GM21526 (cell line): ENCODE data around the gene DISP2.

Experiments used
- ATAC-seq: cut with Tn5 transposase; IDR thresholded peaks from one replicate; pipeline ENCODE4 v1.9.1; 2021; ENCODE audit warnings: moderate library complexity; ENCODE audit not compliant: unreplicated experiment, low FRiP score

Gene DISP2

DNA sequence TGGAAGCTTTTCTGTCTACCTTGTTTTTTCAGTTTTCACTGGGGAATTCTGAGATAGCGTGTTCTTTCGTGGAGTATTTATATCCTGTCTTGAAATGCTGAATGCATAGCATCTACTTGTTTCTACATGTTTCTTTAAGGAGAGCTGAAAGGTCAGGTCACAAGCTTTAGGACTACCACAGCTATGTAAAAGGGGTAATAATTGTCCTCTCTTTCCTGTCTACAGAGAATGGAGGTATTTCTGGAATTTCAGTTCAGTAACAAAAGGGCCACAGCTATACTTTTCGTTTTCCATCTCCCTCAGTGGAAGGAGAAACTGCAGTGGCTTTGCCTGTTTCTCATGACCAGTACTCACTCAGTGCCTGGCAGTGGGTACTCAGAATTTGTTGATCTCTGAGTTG lies 29.8 kb upstream of the DISP2 start:
- no peak for ATAC-seq

DNA sequence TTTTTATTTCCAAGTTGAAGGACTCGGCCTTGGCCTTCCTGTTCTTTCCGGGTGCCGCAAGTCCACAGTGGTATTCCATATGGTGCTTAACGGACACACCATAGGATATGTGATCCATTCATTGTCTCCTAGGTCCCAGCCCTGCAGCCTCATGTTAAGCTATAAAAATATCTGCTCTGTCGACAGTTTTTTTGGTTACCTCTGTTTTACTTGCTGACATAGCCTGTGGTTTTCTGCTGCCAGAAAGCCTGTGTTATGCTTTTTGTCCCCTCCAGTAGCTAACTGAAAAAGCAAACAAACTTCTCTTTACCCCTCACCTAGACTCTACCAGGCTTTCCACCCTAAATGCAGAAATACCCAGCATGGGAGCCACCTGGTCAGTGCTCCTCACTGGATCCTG lies 29.3 kb upstream of the DISP2 start:
- no peak for ATAC-seq

DNA sequence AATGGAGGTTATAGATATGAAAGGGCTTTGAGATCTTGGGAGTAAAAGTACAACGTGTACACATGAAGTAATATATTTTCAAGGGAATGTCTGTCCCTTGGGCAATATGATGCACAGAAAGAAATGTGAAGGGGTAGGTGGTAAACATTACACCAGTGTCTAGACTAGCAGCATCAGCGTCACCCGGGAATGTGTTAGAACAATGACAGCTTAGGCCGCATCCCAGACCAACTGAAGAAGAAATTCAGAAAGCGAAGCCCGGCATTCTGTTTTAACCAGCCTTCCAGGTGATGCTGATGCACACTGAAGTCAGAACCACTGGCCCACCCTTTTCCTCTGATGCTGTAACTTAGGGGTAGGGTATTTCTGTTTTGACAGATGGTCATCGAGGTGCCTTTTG lies 28.2 kb upstream of the DISP2 start:
- no peak for ATAC-seq

GRCh38 chr15:40330368-40330836 lies 27.6 kb upstream of the DISP2 start:
- no peak for ATAC-seq

GRCh38 chr15:40331026-40331425 lies 27.0 kb upstream of the DISP2 start:
- no peak for ATAC-seq

DNA sequence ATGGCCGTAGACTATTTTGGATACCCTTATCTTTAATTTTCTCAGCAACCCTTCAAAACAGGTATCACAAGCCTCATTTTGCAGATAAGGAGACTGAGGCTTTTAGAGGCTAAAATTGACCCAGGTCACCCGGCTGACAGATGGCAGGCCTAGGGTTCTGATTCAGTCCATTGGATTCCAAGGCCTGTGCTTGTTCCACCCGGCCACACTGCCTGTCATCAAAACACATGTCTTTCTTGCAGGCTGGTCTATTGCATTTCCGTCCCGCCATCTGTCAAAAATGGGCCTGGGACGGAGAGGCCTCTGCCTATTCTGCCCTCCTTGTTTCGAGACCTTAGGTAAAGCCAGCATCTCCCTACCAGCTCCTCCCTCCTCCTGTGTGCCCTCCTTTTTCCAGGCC lies 26.4 kb upstream of the DISP2 start:
- ATAC-seq: no peak

DNA sequence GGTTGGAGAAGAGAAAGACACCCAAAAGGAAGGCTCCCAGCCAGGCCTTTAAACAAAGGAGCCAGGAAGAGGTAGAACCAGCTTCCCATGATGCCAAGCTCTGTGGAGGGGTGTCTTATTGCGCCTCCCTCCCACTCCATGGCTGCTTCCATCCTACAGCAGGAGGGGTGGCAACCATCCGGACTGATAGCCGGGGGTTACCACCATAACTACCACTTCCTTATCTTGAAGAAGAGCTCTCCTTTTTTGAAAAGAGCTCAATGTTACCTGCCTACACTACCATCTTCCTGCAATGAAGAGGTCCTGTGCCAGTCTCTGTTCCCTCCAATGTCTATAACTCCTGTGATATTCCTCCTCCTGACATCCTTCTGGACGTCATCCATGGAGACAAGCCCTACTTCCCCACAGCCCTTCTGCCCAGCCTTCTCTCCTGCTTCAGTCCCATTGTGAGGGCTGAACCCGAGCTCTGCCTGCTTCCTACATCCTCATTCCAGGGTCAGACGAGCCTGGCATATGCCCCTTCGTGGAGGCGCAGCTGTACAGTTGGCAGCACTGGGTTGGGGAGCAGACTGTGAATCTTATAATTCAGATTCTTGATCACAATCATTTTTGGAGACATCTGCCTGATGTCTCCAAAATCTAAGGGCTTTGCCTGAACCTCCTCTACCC lies 25.8 kb upstream of the DISP2 start:
- ATAC-seq: no peak

DNA sequence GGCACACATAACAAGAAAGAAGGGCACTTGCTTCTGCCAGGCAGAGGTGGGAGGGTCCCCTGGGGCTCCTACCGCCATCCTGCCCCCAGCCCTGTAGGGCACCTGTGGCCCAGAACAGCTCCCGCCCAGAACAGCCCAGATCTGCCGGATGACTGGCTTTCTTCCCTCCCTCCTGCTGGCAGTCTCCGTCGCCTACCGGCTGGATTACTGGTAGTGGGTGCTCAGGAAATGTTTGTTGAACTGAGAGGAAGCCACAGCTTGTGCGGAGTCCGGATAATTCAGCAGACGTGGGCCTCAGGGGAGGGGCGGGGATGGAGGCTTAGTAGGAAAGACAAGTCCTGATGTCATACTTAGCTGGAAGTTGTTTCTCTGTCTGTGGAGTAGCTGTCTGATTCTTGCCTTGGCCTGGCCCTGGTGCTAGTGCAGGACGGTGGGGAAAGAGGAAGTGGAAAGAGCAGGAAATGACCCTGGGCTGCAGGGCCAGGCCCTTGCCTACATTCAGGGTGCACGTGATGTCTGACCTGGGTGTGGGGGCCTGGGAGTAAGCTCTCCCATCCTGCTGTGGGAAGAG lies 24.0 kb upstream of the DISP2 start:
- no peak for ATAC-seq

DNA sequence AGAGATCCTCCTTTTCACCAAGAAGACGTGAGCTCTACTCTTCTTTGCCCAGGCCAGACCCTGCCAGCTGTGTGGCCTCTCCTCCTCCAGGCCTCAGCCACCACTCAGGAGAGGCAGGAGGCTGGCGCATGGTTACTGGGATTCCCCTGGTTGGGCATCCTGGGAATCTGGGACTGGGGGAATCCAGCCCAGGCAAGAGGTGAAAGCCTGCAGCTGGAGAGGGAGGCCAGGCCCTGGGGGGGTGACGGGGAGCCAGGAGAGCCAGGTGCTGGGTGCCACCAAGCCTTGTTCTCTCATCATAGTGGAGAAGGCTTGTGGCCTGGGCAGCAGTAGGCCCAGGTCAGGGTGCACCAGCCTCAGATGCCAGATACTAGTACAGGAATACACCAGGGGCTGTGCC lies 23.5 kb upstream of the DISP2 start:
- no peak for ATAC-seq

- ATAC-seq: no peak
Observed at GRCh38 chr15:40334941-40335795, 22.9 kb upstream of the DISP2 start.

- ATAC-seq: no peak
Observed at GRCh38 chr15:40335938-40336743, 21.9 kb upstream of the DISP2 start.

GRCh38 chr15:40336744-40337122 lies 21.3 kb upstream of the DISP2 start:
- no peak for ATAC-seq

GRCh38 chr15:40337597-40337996 lies 20.4 kb upstream of the DISP2 start:
- ATAC-seq: no peak

- no peak for ATAC-seq
Observed at GRCh38 chr15:40338041-40338657, 19.9 kb upstream of the DISP2 start.

DNA sequence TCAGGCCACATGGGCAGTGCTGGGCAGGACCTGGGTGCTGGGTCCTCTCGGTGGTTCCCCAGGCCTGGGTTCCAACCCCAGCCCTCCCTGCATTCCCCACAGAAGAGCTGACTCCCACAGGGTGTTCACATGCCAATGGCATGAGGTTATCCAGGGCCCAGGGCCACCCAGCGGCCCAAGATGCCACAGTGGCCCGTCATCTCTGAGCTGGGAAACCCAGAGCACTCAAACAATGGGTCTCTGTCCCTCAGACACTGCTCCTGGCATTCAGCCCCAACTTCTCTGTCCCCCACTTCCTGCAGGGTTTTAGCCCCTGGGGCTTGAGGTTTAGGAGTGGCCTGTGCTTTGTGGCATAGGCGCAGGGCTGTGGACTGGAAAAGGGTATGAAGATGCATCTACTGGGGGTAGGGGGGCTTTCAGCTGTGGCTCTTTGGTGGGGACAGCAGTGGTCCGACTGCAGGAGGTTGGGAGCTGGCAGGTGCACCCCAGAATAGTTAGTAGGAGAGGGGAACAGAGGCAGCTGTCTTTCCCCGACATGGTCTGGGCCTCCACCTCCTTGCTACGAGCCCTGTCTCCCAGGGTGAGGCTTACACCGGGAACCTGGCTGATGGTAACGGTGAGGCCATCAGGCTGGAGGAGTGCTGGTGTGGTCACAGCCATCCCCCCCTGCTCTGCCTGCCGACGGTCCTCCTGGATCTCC lies 18.9 kb upstream of the DISP2 start:
- no peak for ATAC-seq

DNA sequence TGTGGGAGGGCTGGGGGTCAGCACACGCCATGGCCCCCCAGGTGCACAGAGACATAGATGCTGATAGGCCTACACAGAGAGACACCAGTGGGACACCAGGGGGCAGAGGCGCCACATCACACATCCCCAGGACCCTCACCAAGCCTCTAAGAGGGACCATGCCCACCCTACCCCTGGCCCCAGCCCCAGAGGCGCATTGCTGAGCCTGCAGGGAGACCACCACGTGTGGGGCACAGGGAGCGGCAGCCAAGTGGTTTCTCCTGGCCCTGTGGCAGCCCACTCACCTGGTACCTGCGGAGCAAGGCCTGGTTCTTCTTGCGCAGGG lies 18.4 kb upstream of the DISP2 start:
- ATAC-seq: no peak

DNA sequence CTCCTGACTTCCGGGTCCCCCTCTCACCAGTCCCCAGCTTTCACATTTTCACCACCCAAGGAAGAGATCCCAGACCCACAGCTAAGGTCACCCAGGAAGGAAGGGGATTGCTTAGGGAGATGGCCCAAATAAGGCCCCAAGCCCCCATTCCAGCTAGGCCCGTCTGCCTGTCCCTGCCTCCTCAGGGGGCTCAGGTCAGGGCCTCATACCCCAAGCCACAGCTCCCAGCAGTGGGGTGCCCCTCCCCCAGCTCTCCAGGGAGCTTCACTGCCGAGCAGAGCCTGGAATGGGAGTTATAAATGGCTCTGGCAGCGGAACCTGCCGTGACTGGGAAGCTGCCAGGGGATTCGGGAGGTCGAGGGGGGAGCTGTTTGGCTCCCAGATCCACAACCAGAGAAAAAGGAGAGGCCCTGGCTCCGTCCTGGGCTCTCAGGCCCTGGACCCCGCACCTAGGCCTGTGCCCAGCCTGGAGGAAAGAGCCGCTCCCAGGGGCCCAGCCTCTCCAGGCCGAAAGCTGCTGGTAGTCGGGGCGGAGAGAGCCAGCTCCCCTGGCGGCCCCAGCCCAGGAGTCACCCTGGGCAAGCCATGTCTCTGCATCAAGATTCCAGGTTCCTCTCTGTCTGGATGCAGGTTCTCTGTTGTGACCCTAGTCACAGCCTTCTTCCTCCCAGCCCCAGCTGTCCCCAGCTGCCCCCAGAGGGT lies 17.8 kb upstream of the DISP2 start:
- ATAC-seq: no peak

DNA sequence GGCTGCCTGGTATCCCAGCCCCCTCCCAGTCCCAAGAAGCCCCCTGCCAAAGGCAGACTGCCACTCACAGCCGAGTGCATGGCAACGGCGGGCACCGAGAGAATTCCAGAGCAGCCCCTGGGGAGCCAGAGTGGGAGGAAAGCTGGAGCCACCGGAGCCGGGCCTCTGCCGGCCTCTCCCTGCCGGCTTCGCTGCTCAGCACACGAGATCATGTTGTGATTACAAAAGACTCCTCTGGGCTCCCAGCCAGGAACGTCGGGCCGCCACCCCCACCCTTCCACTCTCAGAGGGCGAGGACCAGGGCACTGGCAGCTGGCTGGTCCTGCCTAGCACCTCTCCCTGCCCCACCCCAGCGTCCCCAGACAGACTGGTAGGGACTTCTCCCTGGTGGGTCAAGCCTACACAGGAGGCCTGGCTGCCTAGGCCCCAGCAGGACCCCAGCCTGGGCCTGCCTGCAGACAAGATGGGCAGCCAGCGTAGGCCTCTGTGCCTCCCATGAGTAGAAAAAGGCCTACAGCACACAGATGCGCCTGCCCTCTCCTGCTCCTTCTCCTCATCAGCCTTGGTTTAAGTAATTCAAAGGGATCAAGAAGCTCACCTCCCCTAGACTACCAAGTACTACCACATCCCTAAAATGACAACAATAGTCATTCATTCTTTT lies 17.1 kb upstream of the DISP2 start, which contains the start of gene CCDC9B:
Gene CCDC9B (minus strand): TSS at position 200 of the 661 bp plus-strand sequence. CDS start 120 bp downstream, at position 80.
- no peak for ATAC-seq
